Measurements from ENCODE around the gene SDF4. TPM values are rescaled to one million over a fixed set of nuclear protein-coding genes. Genes with fewer than 3 reads are reported as not detected.

The SDF4 gene
- total and polyA plus RNA-seq, 12 donors = 95.6 to 184 (median 123) TPM

- Histone ChIP-seq H3K9me3 (peaks cover 0 to 7% (median 0%) of the 10 kb centered on the region in 11 donors), H3K36me3 (no peaks in the 10 kb centered on the region), H3K4me1 (peaks cover 0 to 11% (median 3%) of the 10 kb centered on the region in 9 donors), H3K27me3 (peaks cover 0 to 2% (median 0%) of the 10 kb centered on the region in 7 donors), H3K4me3 (no peak overlapping the region), H3K27ac (no peak overlapping the region)
- ATAC-seq = peak in 1 of 8 donors; percentile 62
- TF ChIP-seq, protein P1, sequence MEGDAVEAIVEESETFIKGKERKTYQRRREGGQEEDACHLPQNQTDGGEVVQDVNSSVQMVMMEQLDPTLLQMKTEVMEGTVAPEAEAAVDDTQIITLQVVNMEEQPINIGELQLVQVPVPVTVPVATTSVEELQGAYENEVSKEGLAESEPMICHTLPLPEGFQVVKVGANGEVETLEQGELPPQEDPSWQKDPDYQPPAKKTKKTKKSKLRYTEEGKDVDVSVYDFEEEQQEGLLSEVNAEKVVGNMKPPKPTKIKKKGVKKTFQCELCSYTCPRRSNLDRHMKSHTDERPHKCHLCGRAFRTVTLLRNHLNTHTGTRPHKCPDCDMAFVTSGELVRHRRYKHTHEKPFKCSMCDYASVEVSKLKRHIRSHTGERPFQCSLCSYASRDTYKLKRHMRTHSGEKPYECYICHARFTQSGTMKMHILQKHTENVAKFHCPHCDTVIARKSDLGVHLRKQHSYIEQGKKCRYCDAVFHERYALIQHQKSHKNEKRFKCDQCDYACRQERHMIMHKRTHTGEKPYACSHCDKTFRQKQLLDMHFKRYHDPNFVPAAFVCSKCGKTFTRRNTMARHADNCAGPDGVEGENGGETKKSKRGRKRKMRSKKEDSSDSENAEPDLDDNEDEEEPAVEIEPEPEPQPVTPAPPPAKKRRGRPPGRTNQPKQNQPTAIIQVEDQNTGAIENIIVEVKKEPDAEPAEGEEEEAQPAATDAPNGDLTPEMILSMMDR (IDR thresholded peaks at IDR 0.05) = no peak
- intact Hi-C loops (cut with DNase I) = no loop called here
- DNase-seq = no peak
Measured at GRCh38 chr1:1187938-1188337, 43.9 kb downstream of the SDF4 start.

DNA sequence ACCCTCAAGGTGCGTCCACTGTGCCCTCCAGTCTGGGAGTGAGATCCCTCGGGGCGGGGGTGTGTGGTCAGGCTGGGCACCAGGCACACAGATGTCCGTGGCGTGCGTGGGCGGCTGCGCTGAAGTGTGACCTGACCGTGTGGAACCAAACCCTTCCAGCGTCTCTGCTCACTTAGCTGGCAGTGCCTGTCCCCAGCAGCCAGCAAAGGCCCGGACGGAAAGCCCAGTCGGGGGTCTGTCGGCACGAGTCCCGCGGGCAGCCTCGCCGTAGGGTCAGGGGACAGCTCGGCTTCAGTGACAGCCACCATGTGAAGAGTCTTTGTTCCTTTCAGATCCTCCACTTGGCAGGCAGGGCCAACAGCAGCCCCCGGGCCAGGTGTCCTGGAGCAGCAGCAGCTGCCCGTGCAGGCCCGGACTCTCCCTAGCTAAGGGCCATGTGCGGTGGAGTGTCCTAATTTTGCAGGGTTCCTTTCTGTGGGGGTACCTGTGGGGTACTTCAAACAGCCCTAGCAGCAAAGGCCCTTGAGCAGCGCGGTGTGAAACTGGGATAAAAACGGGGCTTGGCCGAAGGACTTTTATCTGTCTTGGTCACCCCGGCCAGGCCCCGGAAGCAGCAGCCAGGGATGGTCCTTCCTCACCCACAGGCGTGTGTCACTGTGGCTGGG, 46.6 kb downstream of the SDF4 start:
- H3K4me1 ChIP-seq = peaks cover 0 to 21% (median 7%) of the 10 kb centered on the region in 9 donors
- no peak overlapping the region for H3K4me3 ChIP-seq
- 76 to 86% methylated on average over 30 to 31 of the region's 31 CpGs for WGBS, 2 donors
- no peak overlapping the region for H3K27ac ChIP-seq
- ATAC-seq (peak in 1 of 8 donors; percentile 8), DNase-seq (no peak)
- H3K27me3 ChIP-seq = peaks cover 0 to 12% (median under 1%) of the 10 kb centered on the region in 7 donors
- TF ChIP-seq, protein P1 (IDR thresholded peaks at IDR 0.05) = no peak
- H3K36me3 ChIP-seq = no peaks in the 10 kb centered on the region
- intact Hi-C loops (cut with DNase I) = no loop called here
- H3K9me3 ChIP-seq = no peaks in the 10 kb centered on the region

GRCh38 chr1:1183833-1184775, 47.7 kb downstream of the SDF4 start:
- DNase-seq = peak in 1 of 2 donors; percentile 5
- Histone ChIP-seq H3K4me1 (peaks cover 0 to 21% (median 7%) of the 10 kb centered on the region in 9 donors), H3K4me3 (no peak overlapping the region), H3K36me3 (no peaks in the 10 kb centered on the region), H3K27ac (no peak overlapping the region), H3K9me3 (no peaks in the 10 kb centered on the region), H3K27me3 (peaks cover 0 to 21% (median 12%) of the 10 kb centered on the region in 7 donors)
- 82 to 87% methylated on average over 32 of the region's 33 CpGs for WGBS, 2 donors
- TF ChIP-seq, protein P1 (IDR thresholded peaks at IDR 0.05) = no peak
- peak in 1 of 8 donors; percentile 26 for ATAC-seq
- intact Hi-C loops (cut with DNase I) = no loop called here

- peak in 5 of 8 donors; percentile 5 to 44 (median 23) for ATAC-seq
Measured at GRCh38 chr1:1183221-1183747, 48.5 kb downstream of the SDF4 start.

More at GRCh38 chr1:1183221-1183747, 48.5 kb downstream of the SDF4 start:
- Histone ChIP-seq H3K27ac (peak overlapping the region in 5 of 10 donors; percentile 38 to 66 (median 52)), H3K36me3 (no peaks in the 10 kb centered on the region), H3K27me3 (peaks cover 0 to 30% (median 19%) of the 10 kb centered on the region in 7 donors), H3K9me3 (no peaks in the 10 kb centered on the region), H3K4me3 (peak overlapping the region in 6 of 10 donors; percentile 14 to 42 (median 24)), H3K4me1 (peaks cover 0 to 21% (median 7%) of the 10 kb centered on the region in 9 donors)
- DNase-seq = peak in 1 of 2 donors; percentile 14
- 70 to 73% methylated on average over 21 of the region's 21 CpGs for WGBS, 2 donors
- TF ChIP-seq, protein P1 (IDR thresholded peaks at IDR 0.05) = no peak
- intact Hi-C loops (cut with DNase I) = no loop called here
